CD8-positive, alpha-beta memory T cell (primary cell): ENCODE results near the gene ZBTB16. TPM values are rescaled to one million over a fixed set of nuclear protein-coding genes. Genes with fewer than 3 reads are reported as not detected.

Experiments used
- CTCF ChIA-PET: fragments of 350-600 bp; sonication (Branson Sonifier 250); formaldehyde crosslinking; loops from one replicate; lab custom pipeline; 2021; ENCODE audit warnings: antibody characterized with exemption; lab: Charles Lee
- POLR2A ChIA-PET: fragments of 350-600 bp; sonication (Branson Sonifier 250); formaldehyde crosslinking; loops from one replicate; lab custom pipeline; 2021; ENCODE audit warnings: antibody characterized with exemption; lab: Charles Lee
- DNase-seq, 5 donors: peaks; one replicate each; pipeline versions ENCODE4 v3.0.0 to v3.0.0-alpha.2; 2020 to 2022; ENCODE audit warnings: mixed read lengths in 1 of 5
- H3K27ac ChIP-seq: one replicate; pipeline ENCODE4 v1.7.0; 2013; ENCODE audit warnings: low read depth, mild to moderate bottlenecking, low read length, moderate library complexity
- H3K27me3 ChIP-seq: 2 replicates; pipeline ENCODE4 v1.7.0; 2013; ENCODE audit warnings: low read length, mild to moderate bottlenecking; ENCODE audit not compliant: insufficient read depth, poor library complexity, severe bottlenecking
- H3K36me3 ChIP-seq: 2 replicates; pipeline ENCODE4 v1.7.0; 2013; ENCODE audit warnings: mild to moderate bottlenecking, low read length, moderate library complexity; ENCODE audit not compliant: insufficient read depth
- H3K4me1 ChIP-seq: 2 replicates; pipeline ENCODE4 v1.7.0; 2013; ENCODE audit warnings: mild to moderate bottlenecking, low read length, moderate library complexity; ENCODE audit not compliant: insufficient read depth
- H3K4me3 ChIP-seq: 2 replicates; pipeline ENCODE4 v1.7.0; 2013; ENCODE audit warnings: mild to moderate bottlenecking, low read length
- H3K9me3 ChIP-seq: 2 replicates; pipeline ENCODE4 v1.7.0; 2013; ENCODE audit warnings: mild to moderate bottlenecking, low read length
- H3K27ac Mint-ChIP-seq, 8 donors: one replicate each; pipeline ENCODE4 v1.8.0; 2020 to 2021; ENCODE audit warnings: mixed read lengths in 8 of 8, mild to moderate bottlenecking in 6 of 8, inconsistent platforms in 3 of 8, moderate library complexity in 3 of 8
- H3K27me3 Mint-ChIP-seq, 2 donors: one replicate each; pipeline ENCODE4 v1.8.0; 2020 to 2021; ENCODE audit warnings: mixed read lengths in 2 of 2, mild to moderate bottlenecking in 1 of 2, moderate library complexity in 1 of 2
- H3K36me3 Mint-ChIP-seq, 3 donors: one replicate each; pipeline ENCODE4 v1.8.0; 2020 to 2021; ENCODE audit warnings: mixed read lengths in 3 of 3, inconsistent platforms in 1 of 3, mild to moderate bottlenecking in 1 of 3
- H3K4me1 Mint-ChIP-seq, 3 donors: one replicate each; pipeline ENCODE4 v1.8.0; 2020 to 2021; ENCODE audit warnings: mixed read lengths in 3 of 3, inconsistent platforms in 1 of 3, mild to moderate bottlenecking in 1 of 3
- H3K4me3 Mint-ChIP-seq, 7 donors: one replicate each; pipeline ENCODE4 v1.8.0; 2020 to 2021; ENCODE audit warnings: mixed read lengths in 7 of 7, mild to moderate bottlenecking in 6 of 7, moderate library complexity in 4 of 7, inconsistent platforms in 2 of 7
- H3K9me3 Mint-ChIP-seq, 5 donors: one replicate each; pipeline ENCODE4 v1.8.0; 2020 to 2022; ENCODE audit warnings: mixed read lengths in 5 of 5, mild to moderate bottlenecking in 3 of 5, moderate library complexity in 2 of 5, inconsistent platforms in 1 of 5
- polyA plus RNA-seq: library from polyadenylated mRNA; unstranded; fragments of 300-500 nt; fragmentation: Illumina TruSeq; gene quantifications from one replicate; pipeline ENCODE4 v1.2.3, GENCODE V29; 2021
- total RNA-seq, 2 experiments: library from RNA; stranded (reverse); gene quantifications; one replicate each; pipeline ENCODE4 v1.2.3, GENCODE V29; 2021

ZBTB16 gene
- total and polyA plus RNA-seq, 3 experiments from 2014 or later, result 2.1 to 71.9 (median 2.2) TPM

- no peaks in the 10 kb centered on the region for H3K9me3 Mint-ChIP-seq
- DNase-seq, result no peak
- H3K4me1 Mint-ChIP-seq, result peaks cover 0 to 15% (median 11%) of the 10 kb centered on the region in 3 donors
- H3K4me3 Mint-ChIP-seq, result peak overlapping the region in 1 of 7 donors; percentile 24
- H3K4me3 ChIP-seq, result no peak overlapping the region
- no peaks in the 10 kb centered on the region for H3K36me3 ChIP-seq
- POLR2A ChIA-PET, result no interaction called here
- no peak overlapping the region for H3K27ac ChIP-seq
- no peaks in the 10 kb centered on the region for H3K36me3 Mint-ChIP-seq
- H3K27ac Mint-ChIP-seq, result peak overlapping the region in 2 of 8 donors; percentile 13 to 58
- no peaks in the 10 kb centered on the region for H3K27me3 ChIP-seq
- H3K27me3 Mint-ChIP-seq, result peaks cover 6 to 11% of the 10 kb centered on the region in 2 donors
- no peaks in the 10 kb centered on the region for H3K9me3 ChIP-seq
- CTCF ChIA-PET, result no interaction called here
- H3K4me1 ChIP-seq, result no peaks in the 10 kb centered on the region
Measured at GRCh38 chr11:114233755-114234154, 174.2 kb downstream of the ZBTB16 start.

DNA sequence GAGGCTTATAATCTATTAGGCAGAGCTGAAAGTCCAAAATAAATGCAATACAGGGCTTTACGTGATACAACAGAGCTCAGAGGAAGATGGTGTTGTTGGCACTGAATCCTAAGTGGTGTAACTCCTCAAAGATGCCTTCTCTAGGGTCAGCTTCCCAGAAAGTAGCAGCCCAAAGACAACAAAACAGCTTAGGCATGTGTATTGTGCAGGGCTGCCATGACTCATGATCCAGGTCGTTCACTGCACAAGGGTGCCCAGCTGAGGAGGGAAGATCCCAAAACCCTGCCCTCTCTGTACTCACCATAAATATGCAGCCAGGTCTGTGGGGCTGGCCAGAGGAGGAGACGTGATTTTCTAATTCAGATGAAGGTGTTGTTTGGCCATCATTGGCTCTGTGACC, 177.3 kb downstream of the ZBTB16 start:
- CTCF ChIA-PET, result interaction anchor here (0.6 to 1.1 kb wide), 2 partner anchors 11 to 170 kb away, joined by 3 to 5 read pairs; no protein-coding TSS in a partner anchor
- no peak for DNase-seq
- POLR2A ChIA-PET, result no interaction called here
- no peak overlapping the region for H3K27ac ChIP-seq
- Mint-ChIP-seq H3K27me3 (peaks cover 6 to 12% of the 10 kb centered on the region in 2 donors), H3K4me3 (no peak overlapping the region), H3K9me3 (no peaks in the 10 kb centered on the region), H3K4me1 (peaks cover 0 to 14% (median 11%) of the 10 kb centered on the region in 3 donors), H3K27ac (peak overlapping the region in 1 of 8 donors; percentile 74), H3K36me3 (no peaks in the 10 kb centered on the region)
- no peak overlapping the region for H3K4me3 ChIP-seq
- H3K27me3 ChIP-seq, result no peaks in the 10 kb centered on the region
- no peaks in the 10 kb centered on the region for H3K36me3 ChIP-seq
- H3K9me3 ChIP-seq, result no peaks in the 10 kb centered on the region
- H3K4me1 ChIP-seq, result no peaks in the 10 kb centered on the region

GRCh38 chr11:114237321-114238280, 178.1 kb downstream of the ZBTB16 start:
- Histone ChIP-seq H3K36me3 (no peaks in the 10 kb centered on the region), H3K4me1 (no peaks in the 10 kb centered on the region), H3K9me3 (no peaks in the 10 kb centered on the region), H3K4me3 (no peak overlapping the region), H3K27me3 (no peaks in the 10 kb centered on the region), H3K27ac (no peak overlapping the region)
- ChIA-PET POLR2A (no interaction called here), CTCF (interaction anchor here (0.6 to 1.1 kb wide), 3 partner anchors 10 to 171 kb away, joined by 3 to 5 read pairs (median 3); no protein-coding TSS in a partner anchor)
- peaks cover 0 to 14% (median 11%) of the 10 kb centered on the region in 3 donors for H3K4me1 Mint-ChIP-seq
- H3K4me3 Mint-ChIP-seq, result no peak overlapping the region
- peak overlapping the region in 2 of 8 donors; percentile 58 to 70 for H3K27ac Mint-ChIP-seq
- H3K9me3 Mint-ChIP-seq, result no peaks in the 10 kb centered on the region
- peaks cover 6 to 13% of the 10 kb centered on the region in 2 donors for H3K27me3 Mint-ChIP-seq
- DNase-seq, result no peak
- no peaks in the 10 kb centered on the region for H3K36me3 Mint-ChIP-seq

DNA sequence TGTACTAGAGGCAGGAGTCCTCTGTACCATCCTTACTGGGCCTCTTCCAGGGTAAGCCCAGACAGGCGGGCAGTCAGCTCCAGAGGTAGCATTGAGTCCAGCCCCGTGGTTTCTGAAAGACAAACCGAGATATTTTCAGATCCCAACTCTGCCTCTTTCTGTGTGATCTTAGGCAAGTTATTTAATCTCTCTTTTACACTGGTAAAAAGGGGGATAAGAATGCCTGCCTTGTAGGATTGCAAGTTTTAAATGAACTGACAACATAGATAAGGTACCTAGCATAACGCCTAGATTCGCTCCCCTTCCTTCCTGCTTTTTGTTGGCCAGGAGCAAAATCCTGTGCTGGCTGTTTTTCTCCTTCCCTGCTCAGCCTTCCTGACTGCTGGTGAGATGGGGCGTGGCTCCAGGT, 180.2 kb downstream of the ZBTB16 start:
- Mint-ChIP-seq H3K4me1 (peaks cover 0 to 7% (median 4%) of the 10 kb centered on the region in 3 donors), H3K27me3 (peaks cover 4 to 15% of the 10 kb centered on the region in 2 donors), H3K4me3 (peak overlapping the region in 1 of 7 donors; percentile 3), H3K9me3 (no peaks in the 10 kb centered on the region), H3K36me3 (no peaks in the 10 kb centered on the region), H3K27ac (peak overlapping the region in 3 of 8 donors; percentile 61 to 68 (median 61))
- ChIA-PET POLR2A (no interaction called here), CTCF (interaction anchor here (1.0 kb wide), 1 partner anchor 246 kb away, joined by 3 read pairs; no protein-coding TSS in a partner anchor)
- Histone ChIP-seq H3K36me3 (no peaks in the 10 kb centered on the region), H3K4me1 (no peaks in the 10 kb centered on the region), H3K9me3 (no peaks in the 10 kb centered on the region), H3K27me3 (no peaks in the 10 kb centered on the region), H3K4me3 (no peak overlapping the region), H3K27ac (no peak overlapping the region)
- no peak for DNase-seq

DNA sequence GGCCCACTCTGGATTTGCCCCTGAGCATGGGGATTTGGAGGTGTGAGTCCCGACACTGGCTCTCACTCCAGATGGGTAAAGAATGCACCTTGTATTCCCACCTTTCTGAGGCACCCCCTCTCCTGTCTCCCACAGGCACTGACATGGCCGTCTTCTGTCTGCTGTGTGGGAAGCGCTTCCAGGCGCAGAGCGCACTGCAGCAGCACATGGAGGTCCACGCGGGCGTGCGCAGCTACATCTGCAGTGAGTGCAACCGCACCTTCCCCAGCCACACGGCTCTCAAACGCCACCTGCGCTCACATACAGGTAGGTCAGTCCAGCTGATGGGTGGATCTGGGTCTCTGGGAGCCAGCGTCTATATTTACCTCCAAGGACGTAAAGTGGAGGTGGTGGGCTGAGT, 182.5 kb downstream of the ZBTB16 start:
- Histone ChIP-seq H3K9me3 (no peaks in the 10 kb centered on the region), H3K36me3 (no peaks in the 10 kb centered on the region), H3K4me3 (no peak overlapping the region), H3K27me3 (no peaks in the 10 kb centered on the region), H3K4me1 (no peaks in the 10 kb centered on the region), H3K27ac (no peak overlapping the region)
- no peaks in the 10 kb centered on the region for H3K9me3 Mint-ChIP-seq
- DNase-seq, result no peak
- POLR2A ChIA-PET, result no interaction called here
- H3K4me1 Mint-ChIP-seq, result peaks cover 0 to 4% (median 4%) of the 10 kb centered on the region in 3 donors
- peaks cover 0 to 8% of the 10 kb centered on the region in 2 donors for H3K27me3 Mint-ChIP-seq
- no peaks in the 10 kb centered on the region for H3K36me3 Mint-ChIP-seq
- CTCF ChIA-PET, result no interaction called here
- peak overlapping the region in 1 of 8 donors; percentile 52 for H3K27ac Mint-ChIP-seq
- H3K4me3 Mint-ChIP-seq, result no peak overlapping the region

- H3K27me3 ChIP-seq, result no peaks in the 10 kb centered on the region
- ChIA-PET POLR2A (no interaction called here), CTCF (interaction anchor here (1.3 kb wide), 1 partner anchor 18 kb away, joined by 4 read pairs; no protein-coding TSS in a partner anchor)
- no peaks in the 10 kb centered on the region for H3K36me3 ChIP-seq
- H3K27ac ChIP-seq, result no peak overlapping the region
- no peaks in the 10 kb centered on the region for H3K4me1 ChIP-seq
- H3K9me3 Mint-ChIP-seq, result no peaks in the 10 kb centered on the region
- no peaks in the 10 kb centered on the region for H3K9me3 ChIP-seq
- H3K4me3 Mint-ChIP-seq, result no peak overlapping the region
- DNase-seq, result no peak
- H3K36me3 Mint-ChIP-seq, result no peaks in the 10 kb centered on the region
- peaks cover 0 to 5% of the 10 kb centered on the region in 2 donors for H3K27me3 Mint-ChIP-seq
- peaks cover 0 to 4% (median 1%) of the 10 kb centered on the region in 3 donors for H3K4me1 Mint-ChIP-seq
- H3K27ac Mint-ChIP-seq, result peak overlapping the region in 5 of 8 donors; percentile 37 to 61 (median 48)
- no peak overlapping the region for H3K4me3 ChIP-seq
Measured at GRCh38 chr11:114243461-114244372, 184.2 kb downstream of the ZBTB16 start.

DNA sequence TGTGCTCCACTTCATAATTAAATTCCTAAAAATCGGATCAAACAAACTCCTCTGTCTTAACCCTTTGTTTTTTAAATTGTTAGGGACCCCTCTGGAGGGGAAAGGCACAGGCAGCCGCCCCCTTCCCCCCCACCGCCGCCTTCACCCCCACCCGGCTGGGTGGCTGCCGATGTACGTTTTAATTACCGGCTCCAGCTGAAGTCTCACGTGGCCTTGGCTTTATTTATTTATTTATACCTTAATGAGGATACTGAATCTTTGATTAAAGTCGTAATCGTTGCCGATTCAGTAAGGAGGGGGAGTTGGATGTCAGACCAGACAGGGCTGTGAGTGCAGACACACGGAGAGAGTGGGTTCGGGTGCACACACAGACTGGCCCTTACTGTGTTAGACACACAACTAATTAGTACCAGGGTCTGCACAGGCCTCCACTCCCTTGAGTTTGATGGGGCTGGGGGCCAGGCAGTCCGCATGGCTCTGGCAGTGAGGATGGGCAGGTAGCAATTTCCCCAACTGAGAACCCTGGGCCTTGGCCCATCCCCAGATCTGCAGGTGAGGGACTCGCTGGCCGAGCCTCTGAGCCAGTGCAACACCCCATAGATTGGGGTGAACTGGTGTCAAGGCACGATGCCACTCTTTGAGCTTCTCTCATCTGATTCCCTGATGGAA, 185.3 kb downstream of the ZBTB16 start:
- Histone ChIP-seq H3K27me3 (no peaks in the 10 kb centered on the region), H3K4me3 (no peak overlapping the region), H3K27ac (no peak overlapping the region), H3K4me1 (no peaks in the 10 kb centered on the region), H3K36me3 (no peaks in the 10 kb centered on the region), H3K9me3 (no peaks in the 10 kb centered on the region)
- H3K9me3 Mint-ChIP-seq, result no peaks in the 10 kb centered on the region
- ChIA-PET CTCF (interaction anchor here (1.3 kb wide), 1 partner anchor 17 kb away, joined by 4 read pairs; no protein-coding TSS in a partner anchor), POLR2A (no interaction called here)
- H3K4me1 Mint-ChIP-seq, result peaks cover 0 to 4% (median 0%) of the 10 kb centered on the region in 3 donors
- peaks cover 0 to 5% of the 10 kb centered on the region in 2 donors for H3K27me3 Mint-ChIP-seq
- H3K4me3 Mint-ChIP-seq, result no peak overlapping the region
- DNase-seq, result no peak
- peak overlapping the region in 1 of 8 donors; percentile 60 for H3K27ac Mint-ChIP-seq
- no peaks in the 10 kb centered on the region for H3K36me3 Mint-ChIP-seq
